Esophagus mucosa (tissue), 1 donor: ENCODE results near the gene RNF112. TPM values are rescaled to one million over a fixed set of nuclear protein-coding genes. Genes with fewer than 3 reads are reported as not detected.
A peak's percentile ranks its signal among the peaks of the same experiment; 100 is the strongest.
"Not testable (repeated sequence)": the region's sequence is repeated elsewhere in the genome, so short reads cannot be mapped to it uniquely, and the experiment has no call there.

ENCODE experiments used
- ATAC-seq: fragments of 200-7000 bp; cut with Tn5 transposase; one replicate; pipeline ENCODE4 v1.9.1; 2020
- total RNA-seq: library from RNA; stranded (reverse); gene quantifications from one replicate; pipeline ENCODE4 v1.2.4, GENCODE V29; 2023
- donor health status: DM: yes; HTN: yes; CAD: no.

The RNF112 gene
- total RNA-seq, 1 donor from 2014 or later = 1.1 TPM

DNA sequence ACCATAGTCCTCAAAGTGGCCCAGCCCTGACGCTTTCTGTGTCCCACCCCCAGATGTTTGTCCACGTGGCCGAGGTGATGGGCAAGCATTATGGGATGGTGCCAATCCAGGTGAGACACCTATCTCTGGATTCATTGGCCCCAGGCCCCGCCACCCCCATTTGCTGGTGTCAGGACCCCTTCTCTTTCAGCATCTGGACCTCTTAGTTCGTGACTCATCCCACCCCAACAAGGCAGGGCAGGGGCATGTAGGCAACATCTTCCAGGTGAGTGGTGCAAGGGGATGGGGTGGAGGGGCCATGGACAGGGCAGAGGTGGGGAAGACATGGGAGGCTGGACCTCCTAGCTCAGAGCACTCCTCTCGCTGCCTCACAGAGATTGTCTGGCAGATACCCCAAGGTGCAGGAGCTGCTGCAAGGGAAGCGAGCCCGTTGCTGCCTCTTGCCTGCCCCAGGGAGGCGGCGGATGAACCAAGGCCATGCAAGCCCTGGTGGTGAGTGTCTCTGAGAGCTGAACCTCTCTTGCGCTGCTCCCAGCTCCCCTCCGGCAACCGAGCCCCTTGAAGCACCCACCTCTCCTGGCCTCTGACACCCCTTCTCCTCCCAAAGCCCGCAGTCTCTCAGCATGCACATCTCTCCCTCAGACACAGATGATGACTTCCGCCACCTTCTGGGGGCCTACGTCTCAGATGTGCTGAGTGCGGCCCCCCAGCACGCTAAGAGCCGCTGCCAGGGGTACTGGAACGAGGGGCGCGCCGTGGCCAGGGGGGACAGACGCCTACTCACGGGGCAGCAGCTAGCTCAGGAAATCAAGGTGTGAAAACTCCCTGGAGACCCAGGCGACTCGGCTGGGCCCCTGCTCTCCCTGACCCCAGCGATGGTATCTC, 3.6 kb downstream of the RNF112 start:
- ATAC-seq = no peak

DNA sequence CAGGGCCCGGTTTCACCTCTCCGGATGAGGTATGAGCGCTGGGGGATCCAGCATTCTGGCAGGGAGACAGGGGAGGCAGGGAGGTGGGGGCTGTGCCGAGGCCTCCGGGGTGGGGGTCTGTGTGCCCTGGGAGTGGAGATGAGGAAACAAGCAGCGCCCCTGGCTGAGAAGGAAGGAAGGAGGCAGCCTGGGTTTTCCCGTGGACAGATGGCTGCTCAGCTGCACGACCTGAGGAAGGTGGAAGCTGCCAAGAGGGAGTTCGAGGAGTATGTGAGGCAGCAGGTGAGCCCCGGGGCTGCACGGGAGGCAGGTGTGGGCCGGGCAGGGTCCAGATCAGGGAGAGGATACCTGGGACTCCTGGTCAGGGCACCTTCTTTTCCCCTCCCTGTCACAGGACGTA, 4.3 kb downstream of the RNF112 start:
- ATAC-seq = no peak

DNA sequence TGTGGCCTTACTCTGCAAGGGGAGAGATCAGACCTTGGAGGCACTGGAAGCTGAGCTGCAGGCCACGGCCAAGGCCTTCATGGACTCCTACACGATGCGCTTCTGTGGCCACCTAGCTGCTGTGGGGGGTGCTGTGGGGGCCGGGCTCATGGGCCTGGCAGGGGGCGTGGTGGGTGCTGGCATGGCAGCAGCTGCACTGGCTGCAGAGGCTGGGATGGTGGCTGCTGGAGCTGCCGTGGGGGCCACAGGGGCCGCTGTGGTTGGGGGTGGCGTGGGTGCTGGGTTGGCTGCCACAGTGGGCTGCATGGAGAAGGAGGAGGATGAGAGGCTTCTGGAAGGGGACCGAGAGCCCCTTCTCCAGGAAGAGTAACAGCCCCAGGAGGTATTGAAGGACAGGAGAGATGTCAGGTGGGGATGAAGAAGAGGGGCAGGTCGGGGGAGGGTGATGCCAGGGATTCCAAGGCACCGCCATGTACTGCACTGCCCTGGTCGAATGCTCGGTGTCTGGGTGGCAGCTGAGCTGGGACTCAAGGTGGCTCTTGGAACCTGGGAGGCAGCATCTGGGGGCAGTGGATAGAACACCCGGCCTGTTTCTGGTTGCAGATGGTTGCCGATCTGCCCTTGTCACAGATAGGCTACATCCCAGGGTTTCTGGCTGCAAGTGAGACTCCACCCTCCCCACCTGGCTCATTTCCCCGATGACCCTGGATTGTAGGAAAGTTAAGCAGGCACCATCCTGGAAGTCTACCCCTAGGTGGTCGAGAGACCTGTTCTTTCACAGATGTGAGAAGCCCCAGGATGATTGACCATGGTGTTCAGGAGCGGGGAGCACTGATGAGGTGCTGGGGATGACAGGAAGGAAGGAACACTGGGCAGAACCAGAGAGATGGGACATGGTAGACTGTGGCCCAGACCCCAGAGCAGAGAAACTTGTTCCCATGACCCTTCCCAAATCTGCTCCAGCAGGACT, 5.1 kb downstream of the RNF112 start:
- no peak for ATAC-seq

DNA sequence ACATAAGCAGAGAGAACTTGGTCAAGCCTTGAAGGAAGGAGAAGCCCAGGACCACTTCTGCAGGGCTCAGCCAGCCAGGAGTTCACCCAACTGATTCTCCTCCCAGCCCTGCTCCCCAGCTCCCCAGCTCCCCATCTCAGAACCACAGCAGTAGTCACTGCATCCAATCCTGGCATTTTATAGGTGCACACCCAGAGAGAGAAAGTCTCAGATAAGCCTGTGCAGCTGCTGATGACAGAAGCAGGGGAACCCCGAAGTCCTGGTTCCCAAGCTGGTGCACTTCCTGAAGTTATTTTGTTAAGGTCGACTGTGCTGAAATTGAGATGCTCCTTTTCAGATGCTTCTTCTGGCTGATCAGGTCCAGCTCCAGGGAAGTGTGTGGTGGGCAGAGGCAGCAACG, 6.6 kb downstream of the RNF112 start:
- no peak for ATAC-seq

DNA sequence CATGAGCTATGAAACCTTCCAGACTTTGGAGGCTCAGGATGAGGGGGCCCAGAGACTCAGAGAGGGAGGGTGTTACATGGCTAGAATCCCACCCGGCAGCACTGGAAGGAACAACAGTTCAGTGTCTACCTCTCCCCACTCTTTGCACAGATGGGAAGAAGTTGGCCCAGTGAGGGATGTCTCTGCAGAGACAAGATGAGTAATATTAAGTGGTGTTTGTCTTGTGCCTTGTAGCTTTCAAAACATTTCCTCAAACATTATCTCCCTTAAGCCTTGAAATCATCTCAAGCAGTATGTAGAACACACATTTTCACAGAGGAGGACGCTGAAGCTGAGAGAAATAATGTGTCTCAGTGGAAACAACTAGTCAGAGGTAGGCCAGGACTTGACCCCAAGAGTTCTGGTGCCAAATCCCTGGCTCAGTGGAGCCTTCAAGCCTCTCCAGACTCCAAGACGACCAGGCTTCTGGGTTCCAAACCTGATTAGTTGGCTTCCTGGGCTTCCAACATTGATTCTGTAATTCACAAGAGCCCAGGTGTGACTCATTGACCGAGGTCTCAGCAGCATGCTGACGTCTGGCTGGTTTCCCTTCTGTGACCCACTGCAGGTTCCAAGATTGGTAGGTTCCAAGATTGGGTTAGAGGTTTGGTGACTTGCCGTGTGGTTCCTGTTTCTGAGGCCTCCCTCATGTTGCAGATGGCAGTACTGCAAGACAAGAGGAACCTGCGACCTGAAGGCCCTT, 7.4 kb downstream of the RNF112 start:
- ATAC-seq = peak; percentile 56

DNA sequence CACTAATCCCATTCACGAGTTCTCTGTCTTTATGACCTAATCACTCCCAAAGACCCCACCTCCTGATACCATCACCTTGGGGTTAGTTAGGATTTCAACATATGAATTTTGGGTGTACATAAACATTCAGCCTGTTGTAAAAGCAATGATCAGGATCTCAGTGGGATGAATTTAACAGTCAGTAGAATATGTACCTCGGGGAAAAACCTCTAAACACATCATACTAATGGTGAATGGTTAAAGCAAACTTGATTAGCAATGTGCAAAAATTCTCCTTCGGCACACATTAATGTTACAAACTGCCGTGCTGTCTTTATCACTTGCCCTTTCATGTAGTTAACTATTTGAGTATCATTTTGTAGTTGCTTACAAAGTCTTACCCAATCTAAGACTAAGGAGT, 10.2 kb downstream of the RNF112 start:
- ATAC-seq = no peak

GRCh38 chr17:19421926-19422325, 10.9 kb downstream of the RNF112 start:
- no peak for ATAC-seq

DNA sequence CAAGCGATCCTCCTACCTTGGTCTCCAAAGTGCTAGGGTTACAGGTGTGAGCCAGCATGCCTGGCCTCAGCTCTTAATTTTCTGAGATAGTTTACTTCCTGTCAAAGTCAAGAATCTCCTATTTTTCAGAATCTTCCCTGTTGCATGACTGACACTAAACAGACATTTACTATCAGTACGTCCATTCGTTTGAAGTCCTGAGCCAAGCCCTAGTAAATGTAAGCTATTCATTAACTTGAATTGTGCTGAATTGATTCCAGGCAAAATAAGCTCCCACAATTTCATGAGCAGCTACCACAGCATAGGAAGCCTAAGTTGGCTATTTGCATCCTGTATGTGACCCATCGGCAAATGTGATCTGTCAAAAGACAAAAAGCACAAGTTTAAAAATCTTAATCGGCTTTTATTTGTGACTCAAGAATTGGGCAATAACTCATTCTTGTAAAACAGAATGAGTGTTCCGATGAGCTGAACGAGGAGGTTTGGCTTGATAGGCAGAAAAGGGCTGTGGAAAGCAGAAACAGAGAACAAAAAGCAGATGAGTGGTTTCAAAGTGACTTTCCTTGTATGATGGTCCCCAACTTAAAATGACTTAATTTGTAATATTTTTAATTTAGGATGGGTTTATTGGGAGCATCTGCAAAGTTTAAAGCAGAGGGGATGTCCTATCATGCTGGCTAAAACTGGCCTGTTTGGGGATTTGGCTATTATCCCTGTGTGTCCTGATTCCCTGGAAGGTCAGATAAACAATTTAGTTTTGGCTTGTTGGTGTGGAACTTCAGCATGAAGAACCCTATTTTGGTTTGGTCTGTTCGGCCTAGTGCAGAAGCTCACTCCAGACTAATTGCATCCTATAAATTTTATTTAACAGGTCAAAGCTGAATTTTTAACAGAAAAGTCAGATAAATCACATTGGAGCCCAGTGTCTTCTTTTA, 14.2 kb downstream of the RNF112 start:
- ATAC-seq = no peak

- ATAC-seq = no peak
Measured at GRCh38 chr17:19426631-19427030, 15.6 kb downstream of the RNF112 start.

GRCh38 chr17:19431691-19432090, 20.7 kb downstream of the RNF112 start:
- ATAC-seq = no peak

DNA sequence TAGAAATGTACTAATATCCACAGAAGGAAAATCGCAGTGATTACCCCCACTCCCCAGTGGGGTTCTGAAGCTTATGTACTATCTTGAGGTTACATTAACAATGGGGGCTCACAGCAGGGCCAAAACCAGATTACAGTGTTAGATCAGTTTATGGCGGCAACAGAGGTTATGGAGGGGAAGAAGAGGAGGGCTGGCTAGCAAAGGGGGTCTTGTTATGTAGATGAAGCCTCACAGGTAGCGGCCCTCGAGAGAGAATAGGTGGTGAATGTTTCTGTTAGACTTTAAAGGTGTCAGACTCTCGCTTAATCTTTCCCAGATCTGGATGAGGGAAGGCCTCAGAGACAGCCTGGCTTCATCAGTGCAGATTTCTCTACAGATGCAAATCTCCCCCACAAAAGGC, 22.2 kb downstream of the RNF112 start:
- ATAC-seq = no peak

- no peak for ATAC-seq
Measured at GRCh38 chr17:19433727-19434340, 22.8 kb downstream of the RNF112 start.

DNA sequence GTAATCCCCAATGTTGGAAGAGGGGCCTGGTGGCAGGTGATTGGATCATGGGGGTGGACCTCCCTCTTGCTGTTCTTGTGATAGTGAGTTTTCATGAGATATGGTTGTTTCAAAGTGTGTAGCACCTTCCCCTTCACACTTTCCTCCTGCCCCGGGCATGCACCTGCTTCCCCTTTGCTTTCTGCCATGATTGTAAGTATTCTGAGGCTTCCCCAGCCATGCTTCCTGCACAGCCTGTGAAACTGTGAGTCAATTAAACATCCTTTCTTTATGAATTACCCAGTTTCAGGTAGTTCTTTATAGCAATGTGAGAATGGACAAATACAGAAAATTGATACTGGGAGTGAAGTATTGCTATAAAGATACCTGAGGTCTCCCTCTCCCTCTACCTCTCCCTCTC, 29.4 kb downstream of the RNF112 start:
- no peak for ATAC-seq

DNA sequence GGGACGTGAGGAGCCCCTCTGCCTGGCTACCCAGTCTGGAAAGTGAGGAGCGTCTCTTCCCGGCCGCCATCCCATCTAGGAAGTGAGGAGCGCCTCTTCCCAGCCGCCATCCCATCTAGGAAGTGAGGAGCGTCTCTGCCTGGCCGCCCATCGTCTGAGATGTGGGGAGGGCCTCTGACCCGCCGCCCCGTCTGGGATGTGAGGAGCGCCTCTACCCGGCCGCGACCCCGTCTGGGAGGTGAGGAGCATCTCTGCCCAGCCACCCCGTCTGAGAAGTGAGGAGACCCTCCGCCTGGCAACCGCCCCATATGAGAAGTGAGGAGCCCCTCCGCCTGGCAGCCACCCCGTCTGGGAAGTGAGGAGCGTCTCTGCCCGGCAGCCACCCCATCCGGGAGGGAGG, 30.3 kb downstream of the RNF112 start:
- not testable (repeated sequence) for ATAC-seq

- ATAC-seq = no peak
Measured at GRCh38 chr17:19442731-19443130, 31.7 kb downstream of the RNF112 start.

DNA sequence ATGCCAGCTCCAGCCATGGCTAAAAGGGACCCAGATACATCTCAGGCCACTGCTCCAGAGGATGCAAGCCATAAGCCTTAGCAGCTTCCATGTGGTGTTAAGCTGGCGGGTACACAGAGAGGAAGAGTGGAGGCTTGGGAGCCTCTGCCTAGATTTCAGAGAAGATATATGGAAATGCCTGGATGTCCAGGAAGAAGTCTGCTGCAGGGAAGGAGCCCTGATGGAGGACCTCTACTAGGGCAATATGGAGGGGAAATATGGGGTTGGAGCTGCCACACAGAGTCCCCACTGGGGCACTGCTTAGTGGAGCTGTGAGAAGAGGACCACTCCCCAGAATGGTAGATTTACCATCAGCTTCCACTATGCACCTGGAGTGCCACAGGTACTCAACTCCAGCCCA, 32.1 kb downstream of the RNF112 start:
- no peak for ATAC-seq

DNA sequence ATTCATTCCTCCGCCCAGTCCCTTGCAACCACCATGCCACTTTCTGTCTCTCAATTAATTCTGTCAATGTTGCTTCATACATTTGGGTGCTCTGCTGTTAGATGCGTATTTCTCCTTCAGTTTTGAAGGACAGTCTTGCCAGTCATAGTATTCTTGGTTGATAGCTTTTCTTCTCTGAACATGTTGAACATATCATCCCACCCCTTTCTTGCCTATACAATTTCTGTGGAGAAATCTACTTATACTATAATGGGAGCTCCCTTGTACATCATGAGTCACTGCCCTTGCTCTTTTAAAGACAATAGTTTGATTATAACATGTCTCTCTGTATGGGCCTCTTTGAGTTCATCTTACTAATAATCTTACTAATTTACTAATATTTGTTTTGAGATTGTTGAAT, 34.1 kb downstream of the RNF112 start:
- ATAC-seq = no peak

DNA sequence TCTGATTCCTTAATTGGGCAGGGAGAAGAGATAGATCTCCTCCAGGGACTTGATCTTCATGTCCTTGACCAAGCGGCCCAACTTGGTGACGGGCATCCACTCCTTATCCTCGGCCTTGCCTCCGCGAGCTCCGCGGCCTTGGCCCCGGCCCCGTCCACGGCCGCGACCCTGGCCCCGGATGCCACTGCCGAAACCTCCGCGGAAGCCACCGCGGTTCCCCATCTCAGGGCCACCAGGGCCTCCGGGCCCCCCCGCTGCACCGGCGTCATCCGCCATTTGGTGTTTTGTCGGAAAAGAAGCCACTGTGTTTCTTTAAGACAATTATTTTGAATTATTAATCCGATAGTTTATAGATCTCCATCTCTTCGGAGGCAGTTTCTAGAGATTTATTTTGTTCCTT, 35.5 kb downstream of the RNF112 start:
- not testable (repeated sequence) for ATAC-seq

GRCh38 chr17:19447085-19447583, 36.1 kb downstream of the RNF112 start:
- ATAC-seq = peak; percentile 70

DNA sequence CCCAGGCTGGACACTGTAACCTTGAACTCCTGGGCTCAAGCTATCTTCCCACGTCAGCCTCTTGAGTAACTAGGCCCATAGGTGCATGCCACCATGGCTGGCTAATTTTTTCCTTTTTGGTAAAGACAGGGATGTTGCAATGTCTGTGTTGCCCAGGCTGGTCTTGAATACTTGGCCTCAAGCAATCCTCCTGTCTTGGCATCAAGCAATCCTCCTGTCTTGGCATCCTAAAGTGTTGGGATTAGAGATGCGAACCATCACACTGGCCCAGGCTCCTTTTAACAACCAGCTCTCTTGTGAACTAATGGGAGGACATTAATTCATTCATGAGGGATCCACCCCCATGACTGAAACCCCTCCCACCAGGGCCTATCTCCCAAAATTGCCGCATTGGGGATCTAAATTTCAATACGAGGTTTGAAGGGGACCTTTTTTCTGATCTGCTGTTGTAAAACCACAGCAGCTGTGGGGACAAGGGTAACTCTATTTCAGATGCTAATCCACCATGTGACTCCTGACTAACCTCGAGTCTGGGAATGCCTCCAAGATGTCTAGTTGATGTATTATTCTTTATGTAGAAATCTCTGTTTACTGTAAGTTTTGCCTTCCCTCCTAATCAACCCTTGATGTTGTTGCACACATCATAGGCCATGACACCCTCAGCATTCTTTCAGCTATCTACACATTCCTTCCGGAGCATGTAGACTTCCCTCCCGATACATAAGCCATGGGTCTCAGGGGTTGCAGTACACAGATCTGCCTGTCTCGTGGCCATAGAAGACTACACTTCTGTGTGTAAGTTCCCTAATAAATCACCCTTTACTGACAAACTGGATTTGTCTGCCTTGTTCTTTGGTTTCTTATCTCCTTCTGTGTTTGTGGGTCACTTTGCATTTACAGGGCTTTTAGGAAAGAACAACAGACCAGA, 37.6 kb downstream of the RNF112 start:
- peak; percentile 86 for ATAC-seq
